GM19351 (cell line): Measurements from ENCODE around the gene CHPF.
A peak's percentile ranks its signal among the peaks of the same experiment; 100 is the strongest.

Experiments
- ATAC-seq: cut with Tn5 transposase; IDR thresholded peaks from one replicate; pipeline ENCODE4 v1.9.1; 2021; ENCODE audit warnings: mild to moderate bottlenecking, moderate library complexity; ENCODE audit not compliant: unreplicated experiment

The CHPF gene

GRCh38 chr2:219543596-219544358, at the start of gene CHPF, which contains the start of gene TMEM198:
Gene CHPF, minus strand, starts transcription at chr2:219543809. Its CDS starts 271 bp downstream, at chr2:219543538.
Gene TMEM198, plus strand, starts transcription at chr2:219544028. Its CDS starts 700 bp downstream, at chr2:219544728.
- peak; percentile 75 for ATAC-seq

GRCh38 chr2:219593154-219593553, 49.5 kb upstream of the CHPF start:
- no peak for ATAC-seq

- ATAC-seq: no peak
Measured at GRCh38 chr2:219592736-219593135, 49.1 kb upstream of the CHPF start.

GRCh38 chr2:219591091-219591490, 47.5 kb upstream of the CHPF start:
- ATAC-seq: no peak

GRCh38 chr2:219581346-219581745, 37.7 kb upstream of the CHPF start:
- ATAC-seq: no peak

GRCh38 chr2:219578811-219579613, 35.4 kb upstream of the CHPF start:
- no peak for ATAC-seq

GRCh38 chr2:219576505-219577388, 33.1 kb upstream of the CHPF start:
- no peak for ATAC-seq

GRCh38 chr2:219575566-219576504, 32.2 kb upstream of the CHPF start:
- no peak for ATAC-seq

- no peak for ATAC-seq
Measured at GRCh38 chr2:219574484-219575311, 31.1 kb upstream of the CHPF start.

GRCh38 chr2:219573166-219573565, 29.6 kb upstream of the CHPF start:
- no peak for ATAC-seq

GRCh38 chr2:219572237-219573001, 28.8 kb upstream of the CHPF start, which contains the start of gene INHA:
Gene INHA, plus strand, starts transcription at chr2:219572310. Its CDS starts 65 bp downstream, at chr2:219572375.
- ATAC-seq: no peak

- ATAC-seq: no peak
Measured at GRCh38 chr2:219571311-219572236, 28.0 kb upstream of the CHPF start, which contains the start of gene OBSL1. Gene OBSL1, minus strand, starts transcription at chr2:219571539. Its CDS starts 307 bp downstream, at chr2:219571232.

- no peak for ATAC-seq
Measured at GRCh38 chr2:219570924-219571310, 27.3 kb upstream of the CHPF start.

- ATAC-seq: no peak
Measured at GRCh38 chr2:219570194-219570923, 26.8 kb upstream of the CHPF start.

- ATAC-seq: no peak
Measured at GRCh38 chr2:219569635-219570034, 26.0 kb upstream of the CHPF start.

GRCh38 chr2:219569041-219569440, 25.4 kb upstream of the CHPF start:
- no peak for ATAC-seq
